Ishikawa (cell line): Measurements from ENCODE around the gene KRT23.

Experiments
- CEBPB ChIP-seq: IDR thresholded peaks from 2 replicates; pipeline ENCODE4 v1.6.1; 2012
- CREB1 ChIP-seq: IDR thresholded peaks from 2 replicates; pipeline ENCODE4 v1.6.1; 2012; ENCODE audit warnings: low read depth
- EGR1 ChIP-seq: IDR thresholded peaks from 2 replicates; pipeline ENCODE4 v1.6.1; 2012
- EP300 ChIP-seq: IDR thresholded peaks from 2 replicates; pipeline ENCODE4 v1.6.1; 2012; ENCODE audit warnings: borderline replicate concordance
- FOXM1 ChIP-seq: IDR thresholded peaks from 2 replicates; pipeline ENCODE4 v1.6.1; 2012; ENCODE audit warnings: low read depth, borderline replicate concordance
- NFIC ChIP-seq: IDR thresholded peaks from 2 replicates; pipeline ENCODE4 v1.6.1; 2012
- RAD21 ChIP-seq: IDR thresholded peaks from 2 replicates; pipeline ENCODE4 v1.6.1; 2012; ENCODE audit warnings: low read depth
- TAF1 ChIP-seq: IDR thresholded peaks from 2 replicates; pipeline ENCODE4 v1.6.1; 2012; ENCODE audit warnings: low read depth, mild to moderate bottlenecking
- TCF12 ChIP-seq: IDR thresholded peaks from 2 replicates; pipeline ENCODE4 v1.6.1; 2012; ENCODE audit warnings: low read depth
- TEAD4 ChIP-seq: IDR thresholded peaks from 2 replicates; pipeline ENCODE4 v1.6.1; 2012
- YY1 ChIP-seq: IDR thresholded peaks from 2 replicates; pipeline ENCODE4 v1.6.1; 2012; ENCODE audit warnings: low read depth
- ZBTB7A ChIP-seq: IDR thresholded peaks from 2 replicates; pipeline ENCODE4 v1.6.1; 2012; ENCODE audit warnings: low read depth
- TF ChIP-seq, protein P1 (sequence below): IDR thresholded peaks from 2 replicates; pipeline ENCODE4 v1.6.1; 2012
- TF ChIP-seq, protein P2 (sequence below): IDR thresholded peaks from 2 replicates; pipeline ENCODE4 v1.6.1; 2012; ENCODE audit warnings: low read depth, mild to moderate bottlenecking
- TF ChIP-seq, protein P3 (sequence below): IDR thresholded peaks from 2 replicates; pipeline ENCODE4 v1.6.1; 2012

KRT23 gene

DNA sequence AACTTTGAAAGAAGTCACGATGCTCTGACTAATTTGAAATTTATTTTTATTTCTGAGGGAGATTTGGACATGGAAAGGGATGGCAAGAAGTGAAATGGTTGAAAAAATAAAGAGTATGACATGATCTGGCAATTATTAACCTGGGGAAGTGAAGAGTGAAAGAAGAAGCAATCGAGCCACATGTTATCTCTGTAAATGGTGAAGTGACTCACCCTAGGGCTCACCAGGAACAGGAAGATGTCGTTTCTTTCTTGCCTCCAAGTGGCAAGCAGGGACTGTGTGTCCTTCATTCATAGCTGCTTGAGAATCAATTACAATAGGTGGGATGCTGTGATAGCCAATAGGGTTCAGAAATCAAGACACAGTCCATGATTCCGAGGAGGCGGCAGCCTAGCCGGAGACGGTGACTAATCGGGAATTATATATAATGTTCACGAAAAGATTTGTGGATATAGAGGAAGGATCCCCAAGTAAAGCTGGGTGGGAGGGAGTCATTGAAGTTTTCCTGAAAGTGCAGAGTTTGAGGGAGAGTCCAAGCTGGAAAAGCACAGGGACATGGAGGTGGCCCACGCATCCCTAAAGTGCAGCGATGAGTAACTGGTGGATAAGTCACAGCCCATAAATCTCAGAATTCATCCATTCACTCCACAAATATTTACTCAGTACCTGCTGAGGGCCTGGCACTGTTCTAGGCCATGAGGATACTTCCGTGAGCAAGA lies 34.2 kb downstream of the KRT23 start:
- TF ChIP-seq NFIC (peak; percentile 55; the same call in 1 of the 2 replicates), CEBPB (no peak)

DNA sequence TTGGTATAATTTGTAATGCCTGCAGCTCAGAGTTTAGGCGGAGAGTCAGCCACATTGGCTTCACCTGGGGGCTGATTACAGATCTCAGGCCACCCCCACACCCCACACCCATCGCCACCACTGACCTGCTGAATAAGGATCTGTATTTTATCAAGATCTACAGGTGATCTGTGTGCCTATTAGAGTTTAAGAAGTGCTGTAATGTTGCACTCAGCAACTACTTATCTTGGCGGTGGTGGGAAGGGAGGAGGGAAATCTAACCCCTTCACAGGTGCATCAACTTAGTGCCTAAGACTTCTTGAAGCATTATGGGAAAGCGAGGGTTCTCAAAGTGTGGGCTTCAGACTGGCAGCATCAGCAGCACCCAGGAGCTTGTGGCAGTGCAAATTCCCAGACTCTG lies 34.9 kb downstream of the KRT23 start:
- TF ChIP-seq TEAD4, result no peak
- TF ChIP-seq, protein P1, sequence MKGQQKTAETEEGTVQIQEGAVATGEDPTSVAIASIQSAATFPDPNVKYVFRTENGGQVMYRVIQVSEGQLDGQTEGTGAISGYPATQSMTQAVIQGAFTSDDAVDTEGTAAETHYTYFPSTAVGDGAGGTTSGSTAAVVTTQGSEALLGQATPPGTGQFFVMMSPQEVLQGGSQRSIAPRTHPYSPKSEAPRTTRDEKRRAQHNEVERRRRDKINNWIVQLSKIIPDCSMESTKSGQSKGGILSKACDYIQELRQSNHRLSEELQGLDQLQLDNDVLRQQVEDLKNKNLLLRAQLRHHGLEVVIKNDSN, result no peak
- TF ChIP-seq, protein P2, sequence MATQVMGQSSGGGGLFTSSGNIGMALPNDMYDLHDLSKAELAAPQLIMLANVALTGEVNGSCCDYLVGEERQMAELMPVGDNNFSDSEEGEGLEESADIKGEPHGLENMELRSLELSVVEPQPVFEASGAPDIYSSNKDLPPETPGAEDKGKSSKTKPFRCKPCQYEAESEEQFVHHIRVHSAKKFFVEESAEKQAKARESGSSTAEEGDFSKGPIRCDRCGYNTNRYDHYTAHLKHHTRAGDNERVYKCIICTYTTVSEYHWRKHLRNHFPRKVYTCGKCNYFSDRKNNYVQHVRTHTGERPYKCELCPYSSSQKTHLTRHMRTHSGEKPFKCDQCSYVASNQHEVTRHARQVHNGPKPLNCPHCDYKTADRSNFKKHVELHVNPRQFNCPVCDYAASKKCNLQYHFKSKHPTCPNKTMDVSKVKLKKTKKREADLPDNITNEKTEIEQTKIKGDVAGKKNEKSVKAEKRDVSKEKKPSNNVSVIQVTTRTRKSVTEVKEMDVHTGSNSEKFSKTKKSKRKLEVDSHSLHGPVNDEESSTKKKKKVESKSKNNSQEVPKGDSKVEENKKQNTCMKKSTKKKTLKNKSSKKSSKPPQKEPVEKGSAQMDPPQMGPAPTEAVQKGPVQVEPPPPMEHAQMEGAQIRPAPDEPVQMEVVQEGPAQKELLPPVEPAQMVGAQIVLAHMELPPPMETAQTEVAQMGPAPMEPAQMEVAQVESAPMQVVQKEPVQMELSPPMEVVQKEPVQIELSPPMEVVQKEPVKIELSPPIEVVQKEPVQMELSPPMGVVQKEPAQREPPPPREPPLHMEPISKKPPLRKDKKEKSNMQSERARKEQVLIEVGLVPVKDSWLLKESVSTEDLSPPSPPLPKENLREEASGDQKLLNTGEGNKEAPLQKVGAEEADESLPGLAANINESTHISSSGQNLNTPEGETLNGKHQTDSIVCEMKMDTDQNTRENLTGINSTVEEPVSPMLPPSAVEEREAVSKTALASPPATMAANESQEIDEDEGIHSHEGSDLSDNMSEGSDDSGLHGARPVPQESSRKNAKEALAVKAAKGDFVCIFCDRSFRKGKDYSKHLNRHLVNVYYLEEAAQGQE, result no peak
- no peak for TF ChIP-seq TCF12
- no peak for TF ChIP-seq FOXM1
- TF ChIP-seq NFIC, result no peak
- TF ChIP-seq EGR1, result no peak
- no peak for TF ChIP-seq RAD21
- no peak for TF ChIP-seq ZBTB7A
- TF ChIP-seq TAF1, result no peak
- no peak for TF ChIP-seq EP300
- TF ChIP-seq CREB1, result no peak
- TF ChIP-seq, protein P3, sequence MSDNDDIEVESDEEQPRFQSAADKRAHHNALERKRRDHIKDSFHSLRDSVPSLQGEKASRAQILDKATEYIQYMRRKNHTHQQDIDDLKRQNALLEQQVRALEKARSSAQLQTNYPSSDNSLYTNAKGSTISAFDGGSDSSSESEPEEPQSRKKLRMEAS, result no peak
- TF ChIP-seq YY1, result no peak
- TF ChIP-seq CEBPB, result no peak

DNA sequence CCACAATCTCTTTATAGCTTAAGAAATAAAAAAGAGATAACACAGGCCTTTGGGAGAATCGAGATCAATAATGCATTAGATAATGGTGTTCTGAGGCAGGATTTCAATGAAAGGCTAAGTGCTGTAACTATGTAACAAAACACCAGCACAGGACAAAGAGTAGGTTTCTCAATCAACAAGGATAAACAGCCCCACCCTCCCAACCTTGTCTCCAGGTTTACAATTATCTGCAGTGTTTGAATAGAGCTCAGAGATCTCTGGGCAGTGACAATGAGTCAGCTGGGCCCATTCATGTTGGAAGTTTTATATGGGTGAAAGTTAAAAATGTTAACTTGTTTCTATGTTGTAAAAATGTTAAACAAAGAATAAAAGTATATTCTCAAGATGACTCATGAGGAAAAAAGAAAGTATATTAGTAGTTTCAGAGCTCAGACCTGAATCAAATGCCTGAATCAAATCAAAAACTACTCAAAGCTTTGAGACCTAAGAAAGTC lies 35.4 kb downstream of the KRT23 start:
- TF ChIP-seq YY1 (no peak), NFIC (no peak), EP300 (no peak), TAF1 (no peak), RAD21 (no peak), TEAD4 (no peak), EGR1 (no peak), CREB1 (no peak), CEBPB (no peak)
- TF ChIP-seq, protein P1, result no peak
- TF ChIP-seq, protein P2, result no peak

DNA sequence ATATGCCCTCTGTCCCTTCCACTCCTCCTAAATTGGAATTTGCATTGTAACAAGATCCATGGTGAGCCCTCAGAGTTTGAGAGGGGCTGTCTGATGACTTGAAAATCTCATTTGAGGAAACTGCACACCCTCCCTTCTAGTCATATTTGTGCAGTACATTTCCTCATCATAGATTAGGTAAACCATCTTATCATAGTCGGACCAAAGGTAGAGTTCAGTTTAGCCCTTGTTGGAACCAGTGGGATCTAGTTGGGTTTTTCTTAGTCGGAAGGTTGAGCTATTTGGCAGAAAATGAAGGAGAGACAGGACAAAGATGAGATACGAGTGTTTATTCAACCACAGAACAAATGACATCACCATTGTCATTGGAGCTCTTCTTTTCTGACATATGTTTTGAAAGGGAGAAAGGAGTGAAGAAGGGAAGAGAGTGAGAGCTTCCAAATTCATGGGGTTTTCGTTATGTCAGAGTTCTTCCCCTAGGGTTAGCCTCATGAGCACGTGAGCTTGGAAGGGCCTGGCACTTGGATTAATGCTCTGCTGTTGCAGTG lies 36.6 kb downstream of the KRT23 start:
- TF ChIP-seq RAD21, result no peak
- TF ChIP-seq EGR1, result no peak
- no peak for TF ChIP-seq CEBPB
- TF ChIP-seq EP300, result no peak
- no peak for TF ChIP-seq TEAD4
- TF ChIP-seq, protein P2, result no peak
- TF ChIP-seq, protein P3, result no peak
- no peak for TF ChIP-seq ZBTB7A
- TF ChIP-seq TAF1, result no peak
- TF ChIP-seq TCF12, result no peak
- TF ChIP-seq YY1, result no peak
